CD4-positive, alpha-beta T cell (primary cell): Measurements from ENCODE around the gene CCDC172. TPM values are rescaled to one million over a fixed set of nuclear protein-coding genes. Genes with fewer than 3 reads are reported as not detected.

Experiments
- ATAC-seq: fragments of 200-7000 bp; cut with Tn5 transposase; one replicate; pipeline ENCODE4 v1.10.0; 2022; ENCODE audit warnings: mild to moderate bottlenecking; ENCODE audit not compliant: poor library complexity
- CTCF ChIA-PET: fragments of 350-600 bp; sonication (Branson Sonifier 250); formaldehyde crosslinking; loops from one replicate; lab custom pipeline; 2021; ENCODE audit warnings: antibody characterized with exemption, inconsistent platforms; lab: Charles Lee
- POLR2A ChIA-PET: fragments of 350-600 bp; sonication (Branson Sonifier 250); formaldehyde crosslinking; loops from one replicate; lab custom pipeline; 2021; ENCODE audit warnings: antibody characterized with exemption, inconsistent platforms; lab: Charles Lee
- DNase-seq, 14 experiments: peaks; one replicate each; pipeline ENCODE4 v3.0.0-alpha.2; 2013 to 2020; ENCODE audit warnings: mixed read lengths in 2 of 14
- H3K27ac ChIP-seq, 2 donors: one replicate each; pipeline versions ENCODE4 v1.5.1 to v1.7.0; 2013; ENCODE audit warnings: low read length in 2 of 2, low read depth in 1 of 2, mild to moderate bottlenecking in 1 of 2
- H3K27me3 ChIP-seq, 2 experiments: 1 replicate in 1 of 2; 2 replicates in 1 of 2; pipeline versions ENCODE4 v1.6.1 to v1.7.0; 2013; ENCODE audit warnings: low read length in 2 of 2, control low read depth in 1 of 2, mild to moderate bottlenecking in 1 of 2, moderate library complexity in 1 of 2; ENCODE audit not compliant: insufficient read depth in 2 of 2, control insufficient read depth in 1 of 2
- H3K36me3 ChIP-seq: one replicate; pipeline ENCODE4 v1.6.1; 2013; ENCODE audit warnings: low read length, control low read depth; ENCODE audit not compliant: insufficient read depth
- H3K4me1 ChIP-seq: one replicate; pipeline ENCODE4 v1.6.1; 2013; ENCODE audit warnings: low read length, control low read depth; ENCODE audit not compliant: insufficient read depth
- H3K4me3 ChIP-seq: one replicate; pipeline ENCODE4 v1.5.1; 2013; ENCODE audit warnings: mild to moderate bottlenecking, low read length, moderate library complexity
- H3K9me3 ChIP-seq, 2 experiments: 1 replicate in 1 of 2; 2 replicates in 1 of 2; pipeline versions ENCODE4 v1.6.1 to v1.7.0; 2013; ENCODE audit warnings: low read length in 2 of 2, mild to moderate bottlenecking in 2 of 2, control low read depth in 1 of 2, moderate library complexity in 1 of 2; ENCODE audit not compliant: control insufficient read depth in 1 of 2, insufficient read depth in 1 of 2
- H3K27ac Mint-ChIP-seq: one replicate; pipeline ENCODE4 v1.8.0; 2020; ENCODE audit warnings: mixed read lengths
- H3K27me3 Mint-ChIP-seq: one replicate; pipeline ENCODE4 v1.8.0; 2021; ENCODE audit warnings: mixed read lengths
- H3K36me3 Mint-ChIP-seq: one replicate; pipeline ENCODE4 v1.8.0; 2021; ENCODE audit warnings: low read depth, mixed read lengths
- H3K4me1 Mint-ChIP-seq: one replicate; pipeline ENCODE4 v1.8.0; 2021; ENCODE audit warnings: low read depth, mixed read lengths
- H3K4me3 Mint-ChIP-seq: one replicate; pipeline ENCODE4 v1.8.0; 2020; ENCODE audit warnings: mild to moderate bottlenecking, mixed read lengths
- H3K9me3 Mint-ChIP-seq: one replicate; pipeline ENCODE4 v1.8.0; 2020; ENCODE audit warnings: mixed read lengths
- CTCF ChIP-seq: fragments of 200-600 bp; IDR thresholded peaks from one replicate; pipeline ENCODE4 v1.8.0; 2022; ENCODE audit warnings: antibody characterized with exemption, mild to moderate bottlenecking
- intact Hi-C, 2 experiments: fragments of 100-400 bp; cut with DNase I in 1 of 2; cut with micrococcal nuclease in 1 of 2; formaldehyde crosslinking; loops; one replicate each; pipeline versions ENCODE4 v1.15.1 to v1.9.0; 2023 to 2025; cut with DNase I, micrococcal nuclease
- polyA plus RNA-seq, 2 donors: library from polyadenylated mRNA; unstranded; fragments of 120-200 nt; gene quantifications; one replicate each; pipeline ENCODE4 v1.2.1, GENCODE V29; 2013
- total RNA-seq, 174 experiments: library from RNA in 2 of 174; stranded (reverse) in 2 of 174; gene quantifications; one replicate each; pipeline ENCODE4 v1.2.3 and lab custom pipeline; 2021 to 2026

CCDC172 gene, protein sequence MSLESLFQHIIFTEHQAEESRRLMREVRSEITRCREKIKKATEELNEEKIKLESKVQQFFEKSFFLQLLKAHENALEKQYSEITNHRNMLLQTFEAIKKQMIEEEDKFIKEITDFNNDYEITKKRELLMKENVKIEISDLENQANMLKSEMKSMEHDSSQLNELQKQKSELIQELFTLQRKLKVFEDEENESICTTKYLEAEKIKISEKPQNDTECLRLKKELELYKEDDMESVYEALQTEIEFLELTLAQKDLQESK
- not detected for total RNA-seq
- not detected for polyA plus RNA-seq (2013, experiment 1 of 2)
- not detected for polyA plus RNA-seq (2013, experiment 2 of 2)
- 0 to 0.12 (median 0) reads per million in 172 experiments for total RNA-seq (lab: John Stamatoyannopoulos, UW)

- Histone ChIP-seq H3K27ac (no peak within 1 kb of the TSS), H3K4me1 (no peaks in the 10 kb centered on the region), H3K9me3 (peaks cover 0 to 5% of the 10 kb centered on the region in 2 experiments), H3K27me3 (no peaks in the 10 kb centered on the region), H3K4me3 (no peak within 1 kb of the TSS), H3K36me3 (no peaks in the 10 kb centered on the region)
- no peaks in the 10 kb centered on the region for H3K4me1 Mint-ChIP-seq
- H3K9me3 Mint-ChIP-seq = no peaks in the 10 kb centered on the region
- H3K27me3 Mint-ChIP-seq = peaks cover 10% of the 10 kb centered on the region
- no peak for TF ChIP-seq CTCF
- no peak for DNase-seq
- H3K4me3 Mint-ChIP-seq = no peak within 1 kb of the TSS
- intact Hi-C loops = no loop called here
- H3K36me3 Mint-ChIP-seq = no peaks in the 10 kb centered on the region
- ChIA-PET POLR2A (no interaction called here), CTCF (no interaction called here)
- H3K27ac Mint-ChIP-seq = no peak within 1 kb of the TSS
- no peak for ATAC-seq
Measured at GRCh38 chr10:116324227-116324950, at the start of gene CCDC172. CCDC172 (plus strand) TSS chr10:116324448; CDS start chr10:116325012, 564 bp downstream.

DNA sequence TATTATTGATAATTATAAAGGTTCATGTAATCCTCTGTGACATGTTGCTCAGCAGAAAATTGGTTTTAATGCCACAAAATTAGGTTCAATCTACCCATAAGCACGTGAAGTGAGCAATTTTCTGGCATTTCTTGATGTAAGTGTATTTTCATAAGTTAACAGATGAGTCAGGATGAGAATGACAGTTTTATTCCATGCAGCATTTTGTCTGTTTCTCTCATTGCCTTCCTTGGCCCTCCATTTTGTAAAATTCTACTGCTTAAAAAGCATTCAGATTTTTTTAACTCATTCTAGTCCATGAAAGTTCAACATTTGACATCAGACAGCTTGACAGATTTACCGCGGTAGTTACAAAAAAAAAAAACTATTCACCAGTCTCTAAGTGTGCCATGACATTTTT is 47.3 kb upstream of the CCDC172 start:
- CTCF ChIA-PET = no interaction called here
- intact Hi-C loops = no loop called here

GRCh38 chr10:116278846-116279245 is 45.4 kb upstream of the CCDC172 start:
- no peak for ATAC-seq
- Mint-ChIP-seq H3K4me3 (no peak overlapping the region), H3K36me3 (no peaks in the 10 kb centered on the region), H3K9me3 (no peaks in the 10 kb centered on the region), H3K4me1 (peaks cover 1% of the 10 kb centered on the region), H3K27ac (no peak overlapping the region), H3K27me3 (peaks cover 37% of the 10 kb centered on the region)
- CTCF ChIA-PET = no interaction called here
- Histone ChIP-seq H3K36me3 (no peaks in the 10 kb centered on the region), H3K9me3 (peaks cover 0 to 7% of the 10 kb centered on the region in 2 experiments), H3K27ac (no peak overlapping the region), H3K27me3 (peaks cover 8 to 15% of the 10 kb centered on the region in 2 experiments), H3K4me1 (no peaks in the 10 kb centered on the region), H3K4me3 (no peak overlapping the region)
- no peak for TF ChIP-seq CTCF
- POLR2A ChIA-PET = no interaction called here
- intact Hi-C loops = no loop called here
- DNase-seq = no peak

More for the DNA sequence above, 47.3 kb upstream of the CCDC172 start:
- peaks cover 7% of the 10 kb centered on the region for H3K4me1 Mint-ChIP-seq
- H3K9me3 ChIP-seq = peaks cover 0 to 24% of the 10 kb centered on the region in 2 experiments
- peaks cover 43% of the 10 kb centered on the region for H3K27me3 Mint-ChIP-seq
- peaks cover 14 to 22% of the 10 kb centered on the region in 2 experiments for H3K27me3 ChIP-seq
- DNase-seq (no peak), ATAC-seq (no peak)
- H3K9me3 Mint-ChIP-seq = no peaks in the 10 kb centered on the region
- H3K36me3 Mint-ChIP-seq = no peaks in the 10 kb centered on the region
- no peak overlapping the region for H3K27ac Mint-ChIP-seq
- POLR2A ChIA-PET = no interaction called here
- H3K36me3 ChIP-seq = no peaks in the 10 kb centered on the region
- no peak overlapping the region for H3K4me3 Mint-ChIP-seq
- TF ChIP-seq CTCF = no peak
- no peak overlapping the region for H3K27ac ChIP-seq
- H3K4me3 ChIP-seq = no peak overlapping the region
- H3K4me1 ChIP-seq = no peaks in the 10 kb centered on the region
